Measurements from ENCODE around the gene CREG1. TPM values are rescaled to one million over a fixed set of nuclear protein-coding genes. Genes with fewer than 3 reads are reported as not detected.

CREG1 gene
- total RNA-seq, 2 donors from 2014 or later, result 43.2 to 72.7 TPM

GRCh38 chr1:167554028-167554779 lies 642 bp upstream of the CREG1 start:
- H3K27ac ChIP-seq, result peak overlapping the region; percentile 84
- intact Hi-C loops (cut with DNase I), result no loop called here
- DNase-seq, result no peak

GRCh38 chr1:167551362-167551761 lies 2.2 kb downstream of the CREG1 start:
- no peak for DNase-seq
- Histone ChIP-seq H3K36me3 (no peaks in the 10 kb centered on the region), H3K4me1 (peaks cover 4% of the 10 kb centered on the region), H3K4me3 (no peak overlapping the region), H3K27me3 (no peaks in the 10 kb centered on the region), H3K9ac (ENCODE audit: low read depth in 2 of 2, low read length in 2 of 2) (no peak overlapping the region), H3K27ac (no peak overlapping the region), H3K9me3 (no peaks in the 10 kb centered on the region)
- no peak for TF ChIP-seq CTCF (IDR thresholded peaks at IDR 0.05)
- intact Hi-C loops (cut with DNase I), result no loop called here

More at GRCh38 chr1:167554028-167554779, 642 bp upstream of the CREG1 start:
- no peak for TF ChIP-seq CTCF (IDR thresholded peaks at IDR 0.05)
- peaks cover 4% of the 10 kb centered on the region for H3K4me1 ChIP-seq
- no peaks in the 10 kb centered on the region for H3K36me3 ChIP-seq
- H3K27me3 ChIP-seq, result no peaks in the 10 kb centered on the region
- peak overlapping the region; percentile 92 for H3K4me3 ChIP-seq
- H3K9ac ChIP-seq (ENCODE audit: low read depth in 2 of 2, low read length in 2 of 2), result peak overlapping the region in 1 of 2 donors; percentile 65
- no peaks in the 10 kb centered on the region for H3K9me3 ChIP-seq

- DNase-seq, result no peak
- Histone ChIP-seq H3K36me3 (no peaks in the 10 kb centered on the region), H3K4me3 (no peak overlapping the region), H3K9ac (ENCODE audit: low read depth in 2 of 2, low read length in 2 of 2) (no peak overlapping the region), H3K27ac (peak overlapping the region; percentile 32), H3K4me1 (peaks cover 4% of the 10 kb centered on the region), H3K9me3 (no peaks in the 10 kb centered on the region), H3K27me3 (no peaks in the 10 kb centered on the region)
- no peak for TF ChIP-seq CTCF (IDR thresholded peaks at IDR 0.05)
- intact Hi-C loops (cut with DNase I), result no loop called here
Observed at GRCh38 chr1:167548059-167548932, 5.3 kb downstream of the CREG1 start.

GRCh38 chr1:167546935-167547334 lies 6.6 kb downstream of the CREG1 start:
- no peak for DNase-seq
- no peak overlapping the region for H3K9ac ChIP-seq (ENCODE audit: low read depth in 2 of 2, low read length in 2 of 2)
- no peaks in the 10 kb centered on the region for H3K36me3 ChIP-seq
- no peak for TF ChIP-seq CTCF (IDR thresholded peaks at IDR 0.05)
- no peaks in the 10 kb centered on the region for H3K4me1 ChIP-seq
- no peak overlapping the region for H3K27ac ChIP-seq
- no peaks in the 10 kb centered on the region for H3K9me3 ChIP-seq
- H3K4me3 ChIP-seq, result no peak overlapping the region
- no peaks in the 10 kb centered on the region for H3K27me3 ChIP-seq
- intact Hi-C loops (cut with DNase I), result no loop called here

GRCh38 chr1:167545349-167545748 lies 8.2 kb downstream of the CREG1 start:
- DNase-seq, result no peak
- no peaks in the 10 kb centered on the region for H3K9me3 ChIP-seq
- intact Hi-C loops (cut with DNase I), result no loop called here
- H3K4me1 ChIP-seq, result no peaks in the 10 kb centered on the region
- no peak overlapping the region for H3K9ac ChIP-seq (ENCODE audit: low read depth in 2 of 2, low read length in 2 of 2)
- H3K27ac ChIP-seq, result no peak overlapping the region
- TF ChIP-seq CTCF (IDR thresholded peaks at IDR 0.05), result no peak
- no peaks in the 10 kb centered on the region for H3K36me3 ChIP-seq
- no peaks in the 10 kb centered on the region for H3K27me3 ChIP-seq
- no peak overlapping the region for H3K4me3 ChIP-seq
